ENCODE results near the gene ARHGAP26. TPM values are rescaled to one million over a fixed set of nuclear protein-coding genes. Genes with fewer than 3 reads are reported as not detected.

Gene ARHGAP26
- total and polyA plus RNA-seq, 2 donors (not counting 1 experiment from before 2014, with no cell fraction given) = 4.1 to 6.8 TPM

DNA sequence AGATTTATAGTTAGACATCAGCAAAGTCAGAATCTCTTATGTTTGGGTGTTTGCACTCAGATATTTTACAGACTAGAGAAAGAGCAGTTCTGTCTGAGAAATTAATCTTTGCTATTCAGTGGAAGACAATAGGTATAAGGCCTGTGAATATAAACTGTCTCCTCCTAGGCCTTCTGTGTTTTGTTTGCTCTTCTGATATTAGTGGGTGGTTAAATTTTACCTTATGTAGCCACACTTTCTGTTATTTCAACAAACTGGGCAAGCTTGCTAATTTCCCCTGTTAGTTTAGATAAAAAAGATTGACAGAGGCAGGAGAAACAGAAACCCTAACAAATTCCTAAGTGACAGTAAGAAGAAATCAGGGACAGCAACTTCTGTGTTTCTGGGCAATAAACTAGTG, 141.6 kb downstream of the ARHGAP26 start:
- no peaks in the 10 kb centered on the region for H3K36me3 ChIP-seq (ENCODE audit: control insufficient read depth, insufficient read depth, low read length)
- no peaks in the 10 kb centered on the region for H4K20me1 ChIP-seq (ENCODE audit: control insufficient read depth, extremely low read depth, insufficient read depth, low read length)
- H3K4me3 ChIP-seq (replicated peaks in 1 of 4; ENCODE audit: control extremely low read depth in 1 of 4, insufficient read depth in 1 of 4, low read depth in 3 of 4, low read length in 4 of 4) = no peak overlapping the region
- H3K9me3 ChIP-seq (ENCODE audit: control insufficient read depth, insufficient read depth, low read depth, low read length) = no peaks in the 10 kb centered on the region
- no peak for DNase-seq (ENCODE audit: low read depth in 2 of 2)
- H3K27ac ChIP-seq (ENCODE audit: insufficient read depth, low read length) = no peak overlapping the region
- H3K27me3 ChIP-seq (ENCODE audit: control insufficient read depth, insufficient read depth, low read length) = no peaks in the 10 kb centered on the region
- no peak overlapping the region for H2AFZ ChIP-seq (ENCODE audit: low read length)
- TF ChIP-seq, protein P1, sequence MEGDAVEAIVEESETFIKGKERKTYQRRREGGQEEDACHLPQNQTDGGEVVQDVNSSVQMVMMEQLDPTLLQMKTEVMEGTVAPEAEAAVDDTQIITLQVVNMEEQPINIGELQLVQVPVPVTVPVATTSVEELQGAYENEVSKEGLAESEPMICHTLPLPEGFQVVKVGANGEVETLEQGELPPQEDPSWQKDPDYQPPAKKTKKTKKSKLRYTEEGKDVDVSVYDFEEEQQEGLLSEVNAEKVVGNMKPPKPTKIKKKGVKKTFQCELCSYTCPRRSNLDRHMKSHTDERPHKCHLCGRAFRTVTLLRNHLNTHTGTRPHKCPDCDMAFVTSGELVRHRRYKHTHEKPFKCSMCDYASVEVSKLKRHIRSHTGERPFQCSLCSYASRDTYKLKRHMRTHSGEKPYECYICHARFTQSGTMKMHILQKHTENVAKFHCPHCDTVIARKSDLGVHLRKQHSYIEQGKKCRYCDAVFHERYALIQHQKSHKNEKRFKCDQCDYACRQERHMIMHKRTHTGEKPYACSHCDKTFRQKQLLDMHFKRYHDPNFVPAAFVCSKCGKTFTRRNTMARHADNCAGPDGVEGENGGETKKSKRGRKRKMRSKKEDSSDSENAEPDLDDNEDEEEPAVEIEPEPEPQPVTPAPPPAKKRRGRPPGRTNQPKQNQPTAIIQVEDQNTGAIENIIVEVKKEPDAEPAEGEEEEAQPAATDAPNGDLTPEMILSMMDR (conservative IDR thresholded peaks at IDR 0.05 in 1 of 2, IDR thresholded peaks at IDR 0.05 in 1 of 2; ENCODE audit: low read depth in 1 of 2, low read length in 2 of 2) = no peak
- no peak for TF ChIP-seq EZH2 (IDR thresholded peaks at IDR 0.05; ENCODE audit: low read length, missing control alignments)
- no peaks in the 10 kb centered on the region for H3K4me1 ChIP-seq (ENCODE audit: control insufficient read depth, extremely low read depth, insufficient read depth, low read length)
- H3K4me2 ChIP-seq (ENCODE audit: extremely low read depth, insufficient read depth, low read length) = no peak overlapping the region
- no peaks in the 10 kb centered on the region for H3K79me2 ChIP-seq (ENCODE audit: control insufficient read depth, insufficient read depth, low read length)
- H3K9ac ChIP-seq (ENCODE audit: insufficient read depth, low read length) = no peak overlapping the region

DNA sequence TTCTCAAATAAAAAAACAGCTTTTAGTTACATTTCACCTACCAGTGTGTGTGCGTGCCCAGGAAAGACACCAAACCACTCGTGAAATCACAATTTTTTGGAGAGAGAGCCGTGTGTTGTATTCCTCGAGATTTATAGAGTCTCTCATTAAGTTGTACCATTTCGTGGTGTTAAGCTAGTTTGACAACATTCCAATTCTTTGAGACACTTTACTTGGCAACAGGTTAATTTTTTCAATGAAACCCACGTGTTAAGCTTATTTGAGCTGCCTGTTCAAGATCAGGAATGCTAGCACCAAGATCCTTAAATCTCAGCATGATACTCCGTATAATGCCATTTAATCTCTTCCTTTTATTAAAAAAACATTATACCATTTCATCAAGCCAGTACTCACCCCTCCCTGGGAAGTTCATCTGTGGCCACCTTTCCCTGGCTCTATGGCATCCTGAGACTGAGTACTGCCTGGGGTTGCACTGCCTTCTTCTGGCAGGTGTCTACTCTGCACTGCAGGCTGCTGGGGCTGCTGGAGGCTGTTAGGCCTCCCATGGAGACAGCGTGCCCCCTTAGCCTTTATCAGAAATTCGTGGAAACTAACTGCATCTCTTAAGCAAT, 143.7 kb downstream of the ARHGAP26 start:
- no peak overlapping the region for H3K27ac ChIP-seq (ENCODE audit: insufficient read depth, low read length)
- no peak overlapping the region for H3K9ac ChIP-seq (ENCODE audit: insufficient read depth, low read length)
- no peaks in the 10 kb centered on the region for H3K4me1 ChIP-seq (ENCODE audit: control insufficient read depth, extremely low read depth, insufficient read depth, low read length)
- no peaks in the 10 kb centered on the region for H4K20me1 ChIP-seq (ENCODE audit: control insufficient read depth, extremely low read depth, insufficient read depth, low read length)
- H3K27me3 ChIP-seq (ENCODE audit: control insufficient read depth, insufficient read depth, low read length) = no peaks in the 10 kb centered on the region
- no peak for TF ChIP-seq EZH2 (IDR thresholded peaks at IDR 0.05; ENCODE audit: low read length, missing control alignments)
- TF ChIP-seq, protein P1 (conservative IDR thresholded peaks at IDR 0.05 in 1 of 2, IDR thresholded peaks at IDR 0.05 in 1 of 2; ENCODE audit: low read depth in 1 of 2, low read length in 2 of 2) = peak in 1 of 2 donors; percentile 6
- H3K4me2 ChIP-seq (ENCODE audit: extremely low read depth, insufficient read depth, low read length) = no peak overlapping the region
- H3K4me3 ChIP-seq (replicated peaks in 1 of 4; ENCODE audit: control extremely low read depth in 1 of 4, insufficient read depth in 1 of 4, low read depth in 3 of 4, low read length in 4 of 4) = no peak overlapping the region
- DNase-seq (ENCODE audit: low read depth in 2 of 2) = no peak
- H3K36me3 ChIP-seq (ENCODE audit: control insufficient read depth, insufficient read depth, low read length) = no peaks in the 10 kb centered on the region
- no peak overlapping the region for H2AFZ ChIP-seq (ENCODE audit: low read length)
- no peaks in the 10 kb centered on the region for H3K79me2 ChIP-seq (ENCODE audit: control insufficient read depth, insufficient read depth, low read length)
- no peaks in the 10 kb centered on the region for H3K9me3 ChIP-seq (ENCODE audit: control insufficient read depth, insufficient read depth, low read depth, low read length)

DNA sequence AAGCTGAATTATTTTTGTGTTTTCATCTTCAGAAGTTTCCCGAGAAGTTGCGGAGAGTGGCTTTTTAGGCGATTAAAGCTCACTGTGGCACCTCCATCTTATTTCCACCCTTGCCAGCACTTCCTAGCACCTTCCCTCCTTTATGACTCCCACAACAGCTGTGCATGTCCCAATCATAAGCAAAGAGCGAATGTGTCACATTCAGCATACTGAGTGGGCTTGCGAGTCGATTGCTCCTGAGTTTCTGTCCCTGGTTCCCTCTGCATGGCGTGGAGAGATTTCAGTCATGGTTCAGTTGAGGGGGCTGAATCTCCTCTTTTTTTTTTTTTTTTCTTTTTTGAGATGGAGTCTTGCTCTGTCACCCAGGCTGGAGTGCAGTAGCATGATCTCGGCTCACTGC, 144.9 kb downstream of the ARHGAP26 start:
- Histone ChIP-seq H3K79me2 (ENCODE audit: control insufficient read depth, insufficient read depth, low read length) (no peaks in the 10 kb centered on the region), H3K9me3 (ENCODE audit: control insufficient read depth, insufficient read depth, low read depth, low read length) (no peaks in the 10 kb centered on the region), H3K27ac (ENCODE audit: insufficient read depth, low read length) (no peak overlapping the region), H4K20me1 (ENCODE audit: control insufficient read depth, extremely low read depth, insufficient read depth, low read length) (no peaks in the 10 kb centered on the region), H3K36me3 (ENCODE audit: control insufficient read depth, insufficient read depth, low read length) (no peaks in the 10 kb centered on the region), H3K4me3 (replicated peaks in 1 of 4; ENCODE audit: control extremely low read depth in 1 of 4, insufficient read depth in 1 of 4, low read depth in 3 of 4, low read length in 4 of 4) (no peak overlapping the region), H3K9ac (ENCODE audit: insufficient read depth, low read length) (no peak overlapping the region), H3K4me2 (ENCODE audit: extremely low read depth, insufficient read depth, low read length) (no peak overlapping the region), H3K4me1 (ENCODE audit: control insufficient read depth, extremely low read depth, insufficient read depth, low read length) (no peaks in the 10 kb centered on the region), H2AFZ (ENCODE audit: low read length) (no peak overlapping the region), H3K27me3 (ENCODE audit: control insufficient read depth, insufficient read depth, low read length) (no peaks in the 10 kb centered on the region)
- DNase-seq (ENCODE audit: low read depth in 2 of 2) = no peak
- TF ChIP-seq EZH2 (IDR thresholded peaks at IDR 0.05; ENCODE audit: low read length, missing control alignments) = no peak
- TF ChIP-seq, protein P1 (conservative IDR thresholded peaks at IDR 0.05 in 1 of 2, IDR thresholded peaks at IDR 0.05 in 1 of 2; ENCODE audit: low read depth in 1 of 2, low read length in 2 of 2) = no peak
